GM18511 (cell line): ENCODE data around the gene NEK6.

Source experiments
- ATAC-seq: cut with Tn5 transposase; IDR thresholded peaks from one replicate; pipeline ENCODE4 v1.9.1; 2021; ENCODE audit warnings: mild to moderate bottlenecking, moderate library complexity; ENCODE audit not compliant: unreplicated experiment

The NEK6 gene

GRCh38 chr9:124277420-124277819, 19.7 kb downstream of the NEK6 start:
- no peak for ATAC-seq

GRCh38 chr9:124278054-124278540, 20.3 kb downstream of the NEK6 start:
- no peak for ATAC-seq

GRCh38 chr9:124279531-124280175, 21.9 kb downstream of the NEK6 start:
- no peak for ATAC-seq

- ATAC-seq, result no peak
These were observed 22.5 kb downstream of the NEK6 start for GRCh38 chr9:124280176-124280691.

GRCh38 chr9:124281931-124282371, 24.2 kb downstream of the NEK6 start:
- ATAC-seq, result no peak

GRCh38 chr9:124282442-124283227, 24.9 kb downstream of the NEK6 start:
- ATAC-seq, result no peak

- ATAC-seq, result no peak
These were observed 25.6 kb downstream of the NEK6 start for GRCh38 chr9:124283228-124283814.

GRCh38 chr9:124284237-124284831, 26.6 kb downstream of the NEK6 start:
- ATAC-seq, result no peak

GRCh38 chr9:124284940-124285441, 27.2 kb downstream of the NEK6 start:
- ATAC-seq, result no peak

GRCh38 chr9:124285490-124285889, 27.7 kb downstream of the NEK6 start:
- ATAC-seq, result no peak

GRCh38 chr9:124285903-124286291, 28.1 kb downstream of the NEK6 start:
- ATAC-seq, result peak; percentile 59

GRCh38 chr9:124286292-124286931, 28.7 kb downstream of the NEK6 start:
- ATAC-seq, result peak; percentile 66

GRCh38 chr9:124290053-124290591, 32.4 kb downstream of the NEK6 start:
- no peak for ATAC-seq

GRCh38 chr9:124290743-124291554, 33.2 kb downstream of the NEK6 start:
- ATAC-seq, result no peak

- ATAC-seq, result peak; percentile 63
These were observed 34.1 kb downstream of the NEK6 start for GRCh38 chr9:124291801-124292396.

- ATAC-seq, result no peak
These were observed 35.2 kb downstream of the NEK6 start for GRCh38 chr9:124292696-124293593.

GRCh38 chr9:124293718-124294506, 36.2 kb downstream of the NEK6 start:
- ATAC-seq, result no peak
